ENCODE measurements around the gene DEPDC1B.

DEPDC1B gene

GRCh38 chr5:60700416-60700757 lies 421 bp upstream of the DEPDC1B start (continued):
- no peak for TF ChIP-seq AEBP2 (tag by site-specific recombination; IDR thresholded peaks at IDR 0.05; ENCODE audit: borderline replicate concordance)
- TF ChIP-seq, protein P1, sequence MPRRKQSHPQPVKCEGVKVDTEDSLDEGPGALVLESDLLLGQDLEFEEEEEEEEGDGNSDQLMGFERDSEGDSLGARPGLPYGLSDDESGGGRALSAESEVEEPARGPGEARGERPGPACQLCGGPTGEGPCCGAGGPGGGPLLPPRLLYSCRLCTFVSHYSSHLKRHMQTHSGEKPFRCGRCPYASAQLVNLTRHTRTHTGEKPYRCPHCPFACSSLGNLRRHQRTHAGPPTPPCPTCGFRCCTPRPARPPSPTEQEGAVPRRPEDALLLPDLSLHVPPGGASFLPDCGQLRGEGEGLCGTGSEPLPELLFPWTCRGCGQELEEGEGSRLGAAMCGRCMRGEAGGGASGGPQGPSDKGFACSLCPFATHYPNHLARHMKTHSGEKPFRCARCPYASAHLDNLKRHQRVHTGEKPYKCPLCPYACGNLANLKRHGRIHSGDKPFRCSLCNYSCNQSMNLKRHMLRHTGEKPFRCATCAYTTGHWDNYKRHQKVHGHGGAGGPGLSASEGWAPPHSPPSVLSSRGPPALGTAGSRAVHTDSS (tag by site-specific recombination; IDR thresholded peaks at IDR 0.05): no peak
- TF ChIP-seq ZNF292 (tag by site-specific recombination; IDR thresholded peaks at IDR 0.05; ENCODE audit: borderline replicate concordance, low read depth): no peak
- no peak for TF ChIP-seq RBAK (tag by site-specific recombination; IDR thresholded peaks at IDR 0.05)
- TF ChIP-seq ZSCAN30 (tag by site-specific recombination; IDR thresholded peaks at IDR 0.05): no peak
- TF ChIP-seq ZNF76 (tag by site-specific recombination; IDR thresholded peaks at IDR 0.05; ENCODE audit: borderline replicate concordance, low read depth): no peak
- TF ChIP-seq ZNF624 (tag by site-specific recombination; IDR thresholded peaks at IDR 0.05): no peak
- 0 out of 2 replicates have a peak, but pooled peaks have one; percentile 1 for TF ChIP-seq ZBTB21 (tag by site-specific recombination; IDR thresholded peaks at IDR 0.05)

- H3K4me3 ChIP-seq (ENCODE audit: low read depth, low read length): peak overlapping the region; percentile 86
- TF ChIP-seq ZNF747 (tag by site-specific recombination; IDR thresholded peaks at IDR 0.05): no peak
- no peak for TF ChIP-seq ZNF791 (tag by site-specific recombination; IDR thresholded peaks at IDR 0.05)
- no peak for TF ChIP-seq TSHZ1 (tag by site-specific recombination; IDR thresholded peaks at IDR 0.05; ENCODE audit: borderline replicate concordance)
- TF ChIP-seq ZNF214 (tag by site-specific recombination; IDR thresholded peaks at IDR 0.05; ENCODE audit: borderline replicate concordance): no peak
- TF ChIP-seq, protein P2, sequence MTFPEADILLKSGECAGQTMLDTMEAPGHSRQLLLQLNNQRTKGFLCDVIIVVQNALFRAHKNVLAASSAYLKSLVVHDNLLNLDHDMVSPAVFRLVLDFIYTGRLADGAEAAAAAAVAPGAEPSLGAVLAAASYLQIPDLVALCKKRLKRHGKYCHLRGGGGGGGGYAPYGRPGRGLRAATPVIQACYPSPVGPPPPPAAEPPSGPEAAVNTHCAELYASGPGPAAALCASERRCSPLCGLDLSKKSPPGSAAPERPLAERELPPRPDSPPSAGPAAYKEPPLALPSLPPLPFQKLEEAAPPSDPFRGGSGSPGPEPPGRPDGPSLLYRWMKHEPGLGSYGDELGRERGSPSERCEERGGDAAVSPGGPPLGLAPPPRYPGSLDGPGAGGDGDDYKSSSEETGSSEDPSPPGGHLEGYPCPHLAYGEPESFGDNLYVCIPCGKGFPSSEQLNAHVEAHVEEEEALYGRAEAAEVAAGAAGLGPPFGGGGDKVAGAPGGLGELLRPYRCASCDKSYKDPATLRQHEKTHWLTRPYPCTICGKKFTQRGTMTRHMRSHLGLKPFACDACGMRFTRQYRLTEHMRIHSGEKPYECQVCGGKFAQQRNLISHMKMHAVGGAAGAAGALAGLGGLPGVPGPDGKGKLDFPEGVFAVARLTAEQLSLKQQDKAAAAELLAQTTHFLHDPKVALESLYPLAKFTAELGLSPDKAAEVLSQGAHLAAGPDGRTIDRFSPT (tag by site-specific recombination; IDR thresholded peaks at IDR 0.05): no peak
- no peak for TF ChIP-seq ZNF692 (tag by site-specific recombination; IDR thresholded peaks at IDR 0.05)
- no peak for TF ChIP-seq ZNF837 (tag by site-specific recombination; IDR thresholded peaks at IDR 0.05)
- TF ChIP-seq ZBTB1 (tag by site-specific recombination; IDR thresholded peaks at IDR 0.05): no peak
- TF ChIP-seq, protein P3, sequence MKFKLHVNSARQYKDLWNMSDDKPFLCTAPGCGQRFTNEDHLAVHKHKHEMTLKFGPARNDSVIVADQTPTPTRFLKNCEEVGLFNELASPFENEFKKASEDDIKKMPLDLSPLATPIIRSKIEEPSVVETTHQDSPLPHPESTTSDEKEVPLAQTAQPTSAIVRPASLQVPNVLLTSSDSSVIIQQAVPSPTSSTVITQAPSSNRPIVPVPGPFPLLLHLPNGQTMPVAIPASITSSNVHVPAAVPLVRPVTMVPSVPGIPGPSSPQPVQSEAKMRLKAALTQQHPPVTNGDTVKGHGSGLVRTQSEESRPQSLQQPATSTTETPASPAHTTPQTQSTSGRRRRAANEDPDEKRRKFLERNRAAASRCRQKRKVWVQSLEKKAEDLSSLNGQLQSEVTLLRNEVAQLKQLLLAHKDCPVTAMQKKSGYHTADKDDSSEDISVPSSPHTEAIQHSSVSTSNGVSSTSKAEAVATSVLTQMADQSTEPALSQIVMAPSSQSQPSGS (tag by site-specific recombination; IDR thresholded peaks at IDR 0.05; ENCODE audit: low read depth): no peak
- TF ChIP-seq GLIS2 (tag by site-specific recombination; IDR thresholded peaks at IDR 0.05): no peak
- TF ChIP-seq ZNF580 (tag by site-specific recombination; IDR thresholded peaks at IDR 0.05): no peak
- no peak for TF ChIP-seq ZNF707 (tag by site-specific recombination; IDR thresholded peaks at IDR 0.05)
- no peak for TF ChIP-seq SP3 (tag by site-specific recombination; IDR thresholded peaks at IDR 0.05)
- no peak for TF ChIP-seq SETDB1 (IDR thresholded peaks at IDR 0.05; ENCODE audit: insufficient read length, low read length)
- peaks cover 6% of the 10 kb centered on the region for H3K4me1 ChIP-seq (ENCODE audit: control insufficient read depth, insufficient read depth, low read length)
- POLR2A ChIA-PET: interaction anchor here (0.6 to 2.0 kb wide), 8 partner anchors 8 to 1555 kb away, joined by 3 to 13 read pairs (median 8); partner anchors contain the start of genes ELOVL7, ERCC8 and NDUFAF2
- peaks cover 4 to 5% of the 10 kb centered on the region in 2 experiments; a peak in 2 of 3 replicates for H3K36me3 ChIP-seq (ENCODE audit: control insufficient read depth in 2 of 2, insufficient read depth in 1 of 2, low read length in 2 of 2)
- CTCF ChIA-PET: interaction anchor here (0.5 to 4.6 kb wide), 4 partner anchors 11 to 1193 kb away, joined by 3 to 32 read pairs (median 5); partner anchors contain the start of gene ELOVL7
- no peaks in the 10 kb centered on the region; the same call in 1 of the 2 replicates for H3K9me3 ChIP-seq (ENCODE audit: control insufficient read depth, insufficient read depth, low read depth, low read length)
- peak overlapping the region; percentile 88 for H3K27ac ChIP-seq (ENCODE audit: extremely low read depth, low read depth, low read length)
Measured at GRCh38 chr5:60699288-60699608, 718 bp downstream of the DEPDC1B start.
